ENCODE measurements around the gene SEPTIN3.

Gene SEPTIN3

GRCh38 chr22:41976070-41976901 is 7.0 kb downstream of the SEPTIN3 start:
- DNase-seq, result no peak

GRCh38 chr22:41976961-41977566 is 7.8 kb downstream of the SEPTIN3 start:
- no peak for DNase-seq

DNA sequence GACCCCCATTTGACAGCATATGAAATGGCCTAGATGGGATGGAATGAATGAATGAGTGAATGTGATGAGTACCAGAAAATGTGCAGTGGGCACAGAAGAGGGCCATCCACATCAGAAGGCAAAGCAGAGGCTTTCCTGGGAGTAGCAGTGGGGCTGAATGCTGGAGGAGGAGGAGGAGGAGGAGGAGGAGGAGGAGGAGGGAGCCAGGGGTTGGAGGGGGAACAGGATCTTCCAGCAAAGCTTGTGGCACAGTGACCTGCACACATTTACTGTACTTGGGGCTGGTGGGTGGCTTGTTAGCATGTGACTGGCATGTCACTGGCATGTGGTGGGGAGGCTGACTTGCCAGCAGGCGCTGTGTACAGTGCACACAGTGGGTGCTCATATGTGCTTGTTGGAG is 9.5 kb downstream of the SEPTIN3 start:
- no peak for DNase-seq

DNA sequence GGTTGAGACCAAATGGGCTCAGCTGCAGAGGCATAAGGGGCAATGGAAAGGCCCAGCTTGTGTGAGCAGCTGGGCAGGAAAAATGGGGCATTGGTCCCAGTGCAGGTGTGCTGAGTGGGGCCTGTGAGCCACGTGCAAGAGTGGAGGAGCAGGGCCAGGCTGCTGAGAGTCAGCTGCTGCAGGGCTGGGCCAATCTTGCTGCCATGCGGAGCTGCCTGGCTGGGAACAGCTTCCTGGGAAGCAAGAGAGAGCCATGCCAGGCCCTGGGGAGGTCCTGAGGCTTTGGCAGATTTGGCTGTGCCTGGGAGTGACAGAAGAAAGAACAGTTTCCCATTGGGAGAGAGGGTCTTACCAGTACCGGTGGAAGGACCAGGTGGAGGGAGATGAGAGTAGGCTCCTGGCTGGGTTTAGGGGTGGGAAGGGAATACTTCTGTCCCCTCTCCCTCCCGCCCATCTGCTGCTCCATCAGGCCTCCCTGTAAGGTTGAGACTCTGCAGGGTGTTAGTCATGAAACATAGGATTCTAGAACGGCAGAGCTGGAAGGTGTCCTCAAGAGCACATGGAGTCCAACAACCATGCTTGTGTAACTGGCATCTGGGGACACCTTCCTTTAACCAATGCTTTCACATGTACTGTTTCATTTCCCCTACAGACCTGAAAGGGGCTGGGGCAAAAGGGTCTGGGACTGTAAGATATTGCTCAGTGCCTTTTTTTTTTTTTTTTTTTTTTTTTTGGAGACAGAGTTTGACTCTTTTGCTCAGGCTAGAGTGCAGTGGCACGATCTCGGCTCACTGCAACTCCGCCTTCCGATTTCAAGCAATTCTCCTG is 10.4 kb downstream of the SEPTIN3 start:
- DNase-seq, result no peak

- no peak for DNase-seq
Measured at GRCh38 chr22:41982865-41983264, 13.6 kb downstream of the SEPTIN3 start.

GRCh38 chr22:41983513-41984405 is 14.5 kb downstream of the SEPTIN3 start:
- DNase-seq, result no peak

DNA sequence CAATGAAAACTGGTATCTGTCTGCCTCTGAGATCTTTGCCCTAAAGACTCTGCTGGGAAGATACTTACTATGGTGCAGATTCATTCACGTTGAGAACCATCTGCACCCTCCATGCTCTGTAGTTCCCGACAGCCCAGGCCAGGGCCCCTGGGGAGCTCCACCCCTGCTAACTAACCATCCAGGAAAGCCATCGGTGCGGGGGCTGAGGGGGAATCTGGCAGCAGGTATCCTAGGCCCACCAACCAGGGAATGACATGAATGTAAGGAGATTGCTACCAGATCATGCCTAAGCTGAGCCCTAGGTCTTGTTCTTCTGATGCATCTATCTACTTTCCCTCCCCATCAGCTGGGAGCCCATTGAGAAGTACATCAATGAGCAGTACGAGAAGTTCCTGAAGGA is 18.0 kb downstream of the SEPTIN3 start:
- no peak for DNase-seq

GRCh38 chr22:41989246-41989645 is 20.0 kb downstream of the SEPTIN3 start:
- DNase-seq, result no peak

DNA sequence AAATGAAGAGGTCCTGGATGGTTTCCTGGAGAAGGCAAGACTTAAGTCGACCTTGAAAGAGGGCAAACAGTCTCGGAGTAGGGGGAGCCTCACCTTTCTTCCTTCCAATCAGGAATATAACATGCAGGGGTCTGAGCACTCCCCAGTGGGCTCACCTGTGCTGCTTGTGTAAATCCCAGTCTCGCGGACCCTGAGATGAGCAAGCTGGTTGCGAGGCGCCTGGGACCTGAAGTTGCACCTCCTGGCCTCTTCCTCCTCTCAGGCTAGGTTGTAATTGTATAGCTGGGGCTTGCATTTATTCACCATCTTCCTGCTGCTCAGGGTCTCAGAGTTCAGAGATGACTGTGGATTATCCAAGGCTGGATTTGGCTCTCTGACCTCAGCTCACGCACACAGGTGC is 21.9 kb downstream of the SEPTIN3 start:
- no peak for DNase-seq

DNA sequence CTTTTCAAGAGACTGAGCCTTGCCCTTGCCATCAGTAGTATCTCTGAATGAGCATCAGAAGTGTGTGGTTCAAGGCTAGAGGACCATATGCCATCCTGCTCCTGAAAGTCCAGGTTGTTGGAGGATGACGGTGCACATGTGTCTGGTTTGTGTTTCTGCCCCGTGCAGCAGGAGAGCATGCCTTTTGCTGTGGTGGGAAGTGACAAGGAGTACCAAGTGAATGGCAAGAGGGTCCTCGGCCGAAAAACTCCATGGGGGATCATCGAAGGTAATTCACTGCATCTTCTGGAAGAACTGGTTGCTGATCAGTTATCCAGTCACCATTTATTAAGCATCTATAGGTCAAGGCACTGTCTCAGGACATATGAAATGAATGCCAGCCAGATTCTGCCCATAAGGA is 23.3 kb downstream of the SEPTIN3 start:
- no peak for DNase-seq

DNA sequence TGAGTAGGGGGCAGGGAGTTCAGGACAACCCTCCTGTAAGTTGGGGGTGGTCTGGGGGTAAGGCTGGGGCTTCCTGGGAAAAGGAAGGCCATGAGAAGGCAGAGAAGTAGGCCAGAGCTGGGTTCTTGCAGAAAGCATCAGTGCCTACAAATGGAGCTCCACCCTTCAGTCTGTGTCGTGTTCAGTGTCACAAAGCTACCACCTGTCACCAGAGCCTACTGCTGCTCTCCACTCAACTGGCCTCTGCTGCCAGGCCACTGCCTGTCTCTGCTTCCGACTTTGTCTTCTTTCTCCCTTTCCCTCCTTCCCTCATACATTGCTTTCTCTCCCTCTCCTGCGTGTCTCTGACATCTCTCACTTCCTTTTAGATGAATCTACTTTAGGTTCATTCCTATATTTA is 26.0 kb downstream of the SEPTIN3 start:
- no peak for DNase-seq

- no peak for DNase-seq
Measured at GRCh38 chr22:41996826-41997225, 27.6 kb downstream of the SEPTIN3 start.

GRCh38 chr22:41998361-41999261 is 29.4 kb downstream of the SEPTIN3 start, which contains the start of gene WBP2NL:
TSS of gene WBP2NL (plus strand) at chr22:41998788. CDS start at chr22:41998819, 31 bp downstream.
- DNase-seq, result peak; percentile 39 to 53

GRCh38 chr22:42000466-42000865 is 31.2 kb downstream of the SEPTIN3 start:
- DNase-seq, result no peak

DNA sequence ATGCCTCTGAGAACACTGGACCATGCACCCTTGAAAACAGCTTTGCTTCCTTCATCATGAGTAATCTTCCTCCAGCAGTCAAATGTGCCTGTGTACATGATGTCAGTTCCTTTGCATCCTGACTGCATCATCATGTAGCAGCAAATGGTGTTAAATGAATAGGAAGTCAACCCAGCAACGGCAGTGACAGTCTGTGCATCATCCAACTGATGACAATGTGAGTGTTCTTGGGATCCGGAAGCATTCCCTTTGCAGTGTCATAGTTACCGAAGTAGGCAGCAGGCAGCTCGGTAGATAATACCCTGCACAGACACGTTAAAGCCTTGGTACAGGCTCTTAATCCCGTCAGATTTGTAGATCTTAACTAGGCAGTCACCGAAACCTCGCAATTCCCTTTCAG is 31.9 kb downstream of the SEPTIN3 start:
- DNase-seq, result no peak

DNA sequence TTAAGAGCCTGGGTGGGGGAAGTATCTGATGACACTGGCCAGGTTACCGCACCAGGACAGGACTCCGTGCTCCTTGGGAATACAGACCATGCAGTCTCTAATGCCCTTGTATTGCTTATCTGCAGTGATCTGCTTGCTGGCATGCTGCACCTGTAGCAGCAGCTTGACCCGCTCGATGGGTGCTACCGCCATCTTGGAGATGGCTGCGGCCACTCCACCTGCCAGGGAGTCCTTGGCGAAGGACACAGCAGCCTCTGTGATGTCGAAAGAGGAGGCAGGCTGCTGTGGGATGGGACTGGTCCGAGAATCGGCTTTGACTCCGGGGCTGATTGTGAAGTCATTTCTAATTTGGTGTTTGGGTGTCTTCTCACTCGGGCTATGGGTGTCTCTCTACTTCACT is 32.5 kb downstream of the SEPTIN3 start:
- DNase-seq, result no peak

GRCh38 chr22:42007922-42008321 is 38.7 kb downstream of the SEPTIN3 start:
- no peak for DNase-seq

- no peak for DNase-seq
Measured at GRCh38 chr22:42010778-42011177, 41.5 kb downstream of the SEPTIN3 start.

- DNase-seq, result no peak
Measured at GRCh38 chr22:42013385-42013784, 44.1 kb downstream of the SEPTIN3 start.

DNA sequence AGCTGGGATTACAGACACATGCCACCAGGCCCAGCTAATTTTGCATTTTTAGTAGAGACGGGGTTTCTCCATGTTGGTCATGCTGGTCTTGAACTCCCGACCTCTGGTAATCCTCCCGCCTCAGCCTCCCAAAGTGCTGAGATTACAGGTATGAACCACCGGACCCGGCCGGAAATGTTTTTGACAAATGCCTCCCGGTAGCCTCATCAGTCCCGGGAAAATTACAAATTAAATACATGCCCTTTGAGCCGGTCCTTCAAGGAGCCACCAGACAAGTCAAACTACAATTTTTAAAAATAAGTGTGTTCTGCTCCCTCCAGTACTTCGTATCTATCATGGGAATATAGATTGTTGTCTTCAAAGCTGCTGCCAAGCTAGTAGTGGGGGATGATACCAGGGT is 46.9 kb downstream of the SEPTIN3 start:
- no peak for DNase-seq

- no peak for DNase-seq
Measured at GRCh38 chr22:42018224-42018623, 49.0 kb downstream of the SEPTIN3 start.
